ENCODE data around the gene TXNDC2. TPM values are rescaled to one million over a fixed set of nuclear protein-coding genes. Genes with fewer than 3 reads are reported as not detected.

Gene TXNDC2
- total RNA-seq, 1 experiment from 2014 or later: 0.28 TPM

DNA sequence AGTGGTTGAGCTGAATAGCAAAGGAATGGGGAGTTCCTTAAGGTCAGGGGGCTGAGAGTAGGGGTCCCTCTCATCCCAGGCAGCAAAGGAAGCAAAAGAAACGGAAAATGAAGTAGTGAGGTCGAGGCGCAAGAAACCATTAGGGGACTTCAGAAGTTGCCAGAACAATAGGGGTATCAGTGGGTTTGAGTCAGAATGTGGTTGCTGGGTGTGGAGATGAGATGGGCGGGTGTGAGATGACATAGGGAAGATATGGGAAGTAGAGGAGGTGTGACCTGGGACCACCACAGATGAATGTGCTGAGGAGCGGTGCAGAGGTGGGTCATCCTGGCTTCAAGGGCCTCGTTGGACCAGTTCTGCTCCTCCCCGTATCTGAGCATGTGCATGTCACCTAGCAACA lies 14.9 kb downstream of the TXNDC2 start:
- Mint-ChIP-seq H3K27me3 (ENCODE audit: low read depth) (peaks cover 2% of the 10 kb centered on the region; the same call in 1 of the 2 replicates), H3K27ac (peak overlapping the region in 1 of 3 experiments; percentile 16; a peak in 3 of 7 replicates), H3K36me3 (ENCODE audit: insufficient read depth in 1 of 3, low read depth in 3 of 3) (no peaks in the 10 kb centered on the region), H3K9me3 (peaks cover 0 to 3% of the 10 kb centered on the region in 2 experiments; a peak in 1 of 5 replicates), H3K4me1 (peaks cover 11 to 16% of the 10 kb centered on the region in 2 experiments), H3K4me3 (no peak overlapping the region)
- no peak overlapping the region for H3K18ac ChIP-seq (ENCODE audit: insufficient read length, low read depth, low read length)
- DNase-seq: no peak
- H3K9ac ChIP-seq (ENCODE audit: extremely low read depth, insufficient read length, low read length): no peak overlapping the region
- TF ChIP-seq, protein P1, sequence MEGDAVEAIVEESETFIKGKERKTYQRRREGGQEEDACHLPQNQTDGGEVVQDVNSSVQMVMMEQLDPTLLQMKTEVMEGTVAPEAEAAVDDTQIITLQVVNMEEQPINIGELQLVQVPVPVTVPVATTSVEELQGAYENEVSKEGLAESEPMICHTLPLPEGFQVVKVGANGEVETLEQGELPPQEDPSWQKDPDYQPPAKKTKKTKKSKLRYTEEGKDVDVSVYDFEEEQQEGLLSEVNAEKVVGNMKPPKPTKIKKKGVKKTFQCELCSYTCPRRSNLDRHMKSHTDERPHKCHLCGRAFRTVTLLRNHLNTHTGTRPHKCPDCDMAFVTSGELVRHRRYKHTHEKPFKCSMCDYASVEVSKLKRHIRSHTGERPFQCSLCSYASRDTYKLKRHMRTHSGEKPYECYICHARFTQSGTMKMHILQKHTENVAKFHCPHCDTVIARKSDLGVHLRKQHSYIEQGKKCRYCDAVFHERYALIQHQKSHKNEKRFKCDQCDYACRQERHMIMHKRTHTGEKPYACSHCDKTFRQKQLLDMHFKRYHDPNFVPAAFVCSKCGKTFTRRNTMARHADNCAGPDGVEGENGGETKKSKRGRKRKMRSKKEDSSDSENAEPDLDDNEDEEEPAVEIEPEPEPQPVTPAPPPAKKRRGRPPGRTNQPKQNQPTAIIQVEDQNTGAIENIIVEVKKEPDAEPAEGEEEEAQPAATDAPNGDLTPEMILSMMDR (conservative IDR thresholded peaks at IDR 0.05): no peak
- H3K23me2 ChIP-seq (ENCODE audit: insufficient read length, low read depth, low read length, poor library complexity, severe bottlenecking): no peaks in the 10 kb centered on the region
- WGBS (ENCODE audit: extremely low coverage, insufficient read length, low lambda C conversion rate): no CpG with 5 or more reads among the region's 7 CpGs
- H3K56ac ChIP-seq (ENCODE audit: insufficient read length, low read depth, low read length): no peak overlapping the region
- H3K4me1 ChIP-seq (ENCODE audit: insufficient read depth, low read length): peaks cover 3% of the 10 kb centered on the region; the same call in 1 of the 2 replicates
- no peak overlapping the region for H3K4ac ChIP-seq (ENCODE audit: low read depth, low read length)
- H2AFZ ChIP-seq (ENCODE audit: low read length): no peak overlapping the region
- H3K23ac ChIP-seq (ENCODE audit: insufficient read length, low read depth, low read length): no peak overlapping the region
- H2AK5ac ChIP-seq (ENCODE audit: insufficient read length, low read length): no peak overlapping the region
- H3K27ac ChIP-seq (ENCODE audit: insufficient read length, low read depth, low read length): no peak overlapping the region
- no peaks in the 10 kb centered on the region for H3K9me3 ChIP-seq (ENCODE audit: control insufficient read depth, low read depth, low read length)
- no peak overlapping the region for H4K8ac ChIP-seq (replicated peaks; ENCODE audit: insufficient read length, low read depth, low read length)
- no peak overlapping the region for H2BK5ac ChIP-seq (ENCODE audit: insufficient read length, low read length)
- no peak overlapping the region for H4K91ac ChIP-seq (ENCODE audit: insufficient read length, low read depth, low read length)
- H3K4me2 ChIP-seq (ENCODE audit: insufficient read depth, insufficient read length, low read length): no peak overlapping the region
- no peak overlapping the region for H4K5ac ChIP-seq (ENCODE audit: insufficient read length, low read depth, low read length)
- no peak overlapping the region for H2BK20ac ChIP-seq (ENCODE audit: low read depth, low read length, poor library complexity, severe bottlenecking)
- no peak overlapping the region for H2BK12ac ChIP-seq (ENCODE audit: insufficient read length, low read depth, low read length)
- no peaks in the 10 kb centered on the region for H3K79me1 ChIP-seq (ENCODE audit: insufficient read depth, low read depth, low read length, poor library complexity, severe bottlenecking)
- H3T11ph ChIP-seq (ENCODE audit: low read length): no peak overlapping the region
- no peaks in the 10 kb centered on the region for H3K79me2 ChIP-seq (ENCODE audit: insufficient read depth, low read length)
- H4K20me1 ChIP-seq (ENCODE audit: control insufficient read depth, insufficient read depth, insufficient read length): no peaks in the 10 kb centered on the region
- no peak overlapping the region for H2BK120ac ChIP-seq (ENCODE audit: low read depth, low read length, poor library complexity, severe bottlenecking)
- no peaks in the 10 kb centered on the region for H3K27me3 ChIP-seq (ENCODE audit: insufficient read depth, low read length)
- H3K14ac ChIP-seq (ENCODE audit: insufficient read depth, low read length): no peak overlapping the region
- H2BK15ac ChIP-seq (ENCODE audit: low read depth, low read length): no peak overlapping the region

Measured in H9 (cell line).